BJ (cell line): Measurements from ENCODE around the gene LUC7L2. TPM values are rescaled to one million over a fixed set of nuclear protein-coding genes. Genes with fewer than 3 reads are reported as not detected.
"Not testable (repeated sequence)": the region's sequence is repeated elsewhere in the genome, so short reads cannot be mapped to it uniquely, and the experiment has no call there.

Source experiments
- CTCF ChIA-PET: fragments of 350-600 bp; formaldehyde crosslinking; extraction: SDS; loops from one replicate; lab custom pipeline; 2021; ENCODE audit warnings: antibody characterized with exemption, inconsistent platforms; lab: Yijun Ruan, JAX
- POLR2A ChIA-PET: fragments of 300-600 bp; sonication (Branson Sonifier 250); formaldehyde crosslinking; extraction: SDS; loops from one replicate; lab custom pipeline; 2021; ENCODE audit warnings: antibody characterized with exemption; lab: Charles Lee
- DNase-seq: peaks from one replicate; pipeline ENCODE4 v3.0.0-alpha.2; 2011; ENCODE audit warnings: low read depth
- H3K27me3 ChIP-seq: 2 replicates; pipeline ENCODE4 v1.6.0; 2011; ENCODE audit warnings: low read length; ENCODE audit not compliant: control insufficient read depth, insufficient read depth
- H3K36me3 ChIP-seq: 2 replicates; pipeline ENCODE4 v1.5.1; 2011; ENCODE audit warnings: low read length; ENCODE audit not compliant: control insufficient read depth, insufficient read depth
- H3K4me3 ChIP-seq: 2 replicates; pipeline ENCODE4 v1.5.1; 2011; ENCODE audit warnings: low read depth, mild to moderate bottlenecking, control low read depth, low read length
- CTCF ChIP-seq: IDR thresholded peaks from 2 replicates; pipeline ENCODE4 v1.5.1; 2011; ENCODE audit warnings: low read depth, mild to moderate bottlenecking, control low read depth, inconsistent platforms, low read length, moderate library complexity; ENCODE audit not compliant: insufficient read depth
- polyA plus RNA-seq: library from polyadenylated mRNA; depleted of rRNA; stranded (reverse); fragments of >200 nt; gene quantifications from 2 replicates; pipeline ENCODE4 v1.2.3, GENCODE V29; 2011

The LUC7L2 gene
- polyA plus RNA-seq, 1 experiment = 22.3 TPM

- H3K36me3 ChIP-seq = peaks cover 2% of the 10 kb centered on the region; the same call in 1 of the 2 replicates
- no peak for DNase-seq
Observed at GRCh38 chr7:139396323-139396951, 36.7 kb downstream of the LUC7L2 start.

GRCh38 chr7:139397192-139397591 is 37.5 kb downstream of the LUC7L2 start:
- CTCF ChIA-PET = no interaction called here
- peaks cover 3% of the 10 kb centered on the region for H3K36me3 ChIP-seq

More at GRCh38 chr7:139396323-139396951, 36.7 kb downstream of the LUC7L2 start:
- CTCF ChIA-PET = interaction anchor here (0.6 kb wide), 1 partner anchor 36 kb away, joined by 4 read pairs; no protein-coding TSS in a partner anchor
- Histone ChIP-seq H3K27me3 (no peaks in the 10 kb centered on the region), H3K4me3 (no peak overlapping the region)
- no peak for TF ChIP-seq CTCF
- POLR2A ChIA-PET = interaction anchor here (0.6 kb wide), 1 partner anchor 31 kb away, joined by 3 read pairs; no protein-coding TSS in a partner anchor

GRCh38 chr7:139403601-139404000 is 43.9 kb downstream of the LUC7L2 start:
- Histone ChIP-seq H3K36me3 (peaks cover 15% of the 10 kb centered on the region), H3K27me3 (no peaks in the 10 kb centered on the region), H3K4me3 (no peak overlapping the region)
- ChIA-PET CTCF (no interaction called here), POLR2A (no interaction called here)
- no peak for DNase-seq
- no peak for TF ChIP-seq CTCF

More at GRCh38 chr7:139397192-139397591, 37.5 kb downstream of the LUC7L2 start:
- no peak for DNase-seq
- POLR2A ChIA-PET = no interaction called here
- Histone ChIP-seq H3K27me3 (no peaks in the 10 kb centered on the region), H3K4me3 (no peak overlapping the region)
- TF ChIP-seq CTCF = no peak

- no peak for TF ChIP-seq CTCF
- CTCF ChIA-PET = no interaction called here
- H3K27me3 ChIP-seq = no peaks in the 10 kb centered on the region
- no peak overlapping the region for H3K4me3 ChIP-seq
- POLR2A ChIA-PET = no interaction called here
- no peak for DNase-seq
- peaks cover 11% of the 10 kb centered on the region for H3K36me3 ChIP-seq
Observed at GRCh38 chr7:139407555-139407954, 47.9 kb downstream of the LUC7L2 start.

GRCh38 chr7:139414743-139415402 is 55.2 kb downstream of the LUC7L2 start:
- DNase-seq, H3K27me3 ChIP-seq, H3K36me3 ChIP-seq, POLR2A ChIA-PET, H3K4me3 ChIP-seq: not testable (repeated sequence)
- CTCF ChIA-PET = interaction anchor here (0.5 to 1.5 kb wide), 3 partner anchors 11 to 19 kb away, joined by 3 read pairs; no protein-coding TSS in a partner anchor
